Astrocyte (in vitro differentiated cells and primary cell): Measurements from ENCODE around the gene ANGPTL4. TPM values are rescaled to one million over a fixed set of nuclear protein-coding genes. Genes with fewer than 3 reads are reported as not detected.
"Not testable (repeated sequence)": the region's sequence is repeated elsewhere in the genome, so short reads cannot be mapped to it uniquely, and the experiment has no call there.

Source experiments
- DNase-seq: peaks from one replicate; pipeline ENCODE4 v3.0.0-alpha.2; 2010; ENCODE audit warnings: low read depth
- FAIRE-seq: peaks from 2 replicates; lab custom pipeline; 2011; peaks lifted over from hg19 to GRCh38; lab: Jason Lieb, UNC
- H2AFZ ChIP-seq: 2 replicates; pipeline ENCODE4 v1.6.0; 2012; ENCODE audit warnings: low read depth, low read length, inconsistent platforms
- H3K27ac ChIP-seq: 2 replicates; pipeline ENCODE4 v1.5.1; 2011; ENCODE audit warnings: low read depth, low read length, inconsistent platforms
- H3K27me3 ChIP-seq: 2 replicates; pipeline ENCODE4 v1.6.0; 2011; ENCODE audit warnings: low read length, inconsistent platforms; ENCODE audit not compliant: insufficient read depth
- H3K36me3 ChIP-seq: 2 replicates; pipeline ENCODE4 v1.5.1; 2011; ENCODE audit warnings: low read length, inconsistent platforms; ENCODE audit not compliant: insufficient read depth
- H3K4me1 ChIP-seq: 2 replicates; pipeline ENCODE4 v1.5.1; 2011; ENCODE audit warnings: low read length, inconsistent platforms; ENCODE audit not compliant: insufficient read depth
- H3K4me2 ChIP-seq: 2 replicates; pipeline ENCODE4 v1.6.0; 2012; ENCODE audit warnings: low read length, inconsistent platforms
- H3K4me3 ChIP-seq: 2 replicates; pipeline ENCODE4 v1.5.1; 2011; ENCODE audit warnings: low read depth, mild to moderate bottlenecking, low read length, inconsistent platforms; ENCODE audit not compliant: insufficient read depth
- H3K79me2 ChIP-seq: 2 replicates; pipeline ENCODE4 v1.6.0; 2012; ENCODE audit warnings: mild to moderate bottlenecking, low read length, inconsistent platforms; ENCODE audit not compliant: insufficient read depth
- H3K9ac ChIP-seq: 2 replicates; pipeline ENCODE4 v1.6.0; 2012; ENCODE audit warnings: mild to moderate bottlenecking, low read length, inconsistent platforms
- H3K9me3 ChIP-seq: 2 replicates; pipeline ENCODE4 v1.5.1; 2012; ENCODE audit warnings: low read depth, mild to moderate bottlenecking, low read length, inconsistent platforms; ENCODE audit not compliant: insufficient read depth
- H4K20me1 ChIP-seq: 2 replicates; pipeline ENCODE4 v1.6.0; 2012; ENCODE audit warnings: low read length, inconsistent platforms; ENCODE audit not compliant: insufficient read depth
- H3K27ac Mint-ChIP-seq: one replicate; pipeline ENCODE4 v1.8.0; 2021; ENCODE audit warnings: mild to moderate bottlenecking, mixed read lengths; ENCODE audit not compliant: unreplicated experiment
- H3K27me3 Mint-ChIP-seq: one replicate; pipeline ENCODE4 v1.8.0; 2021; ENCODE audit warnings: low read depth, mixed read lengths; ENCODE audit not compliant: unreplicated experiment
- H3K36me3 Mint-ChIP-seq: one replicate; pipeline ENCODE4 v1.8.0; 2021; ENCODE audit warnings: low read depth, mixed read lengths; ENCODE audit not compliant: unreplicated experiment
- H3K4me1 Mint-ChIP-seq: one replicate; pipeline ENCODE4 v1.8.0; 2021; ENCODE audit warnings: low read depth, mixed read lengths; ENCODE audit not compliant: unreplicated experiment
- H3K4me3 Mint-ChIP-seq: one replicate; pipeline ENCODE4 v1.8.0; 2021; ENCODE audit warnings: mild to moderate bottlenecking, moderate library complexity, mixed read lengths; ENCODE audit not compliant: unreplicated experiment
- H3K9me3 Mint-ChIP-seq: one replicate; pipeline ENCODE4 v1.8.0; 2021; ENCODE audit warnings: mild to moderate bottlenecking, mixed read lengths; ENCODE audit not compliant: unreplicated experiment
- CTCF ChIP-seq: IDR thresholded peaks from 2 replicates; pipeline ENCODE4 v1.5.1; 2011; ENCODE audit warnings: low read depth, mild to moderate bottlenecking, inconsistent platforms, low read length, moderate library complexity; ENCODE audit not compliant: insufficient read depth
- EZH2 ChIP-seq: IDR thresholded peaks from 2 replicates; pipeline ENCODE4 v1.6.1; 2012; ENCODE audit warnings: mild to moderate bottlenecking, low read length, inconsistent platforms; ENCODE audit not compliant: insufficient read depth
- total RNA-seq: library from RNA; stranded (reverse); gene quantifications from 2 replicates; pipeline ENCODE4 v1.2.1, GENCODE V29; 2021

Gene ANGPTL4
- total RNA-seq, 1 donor from 2014 or later = 115 TPM

- Mint-ChIP-seq H3K36me3 (peaks cover 3% of the 10 kb centered on the region), H3K27ac (no peak overlapping the region), H3K27me3 (peaks cover 43% of the 10 kb centered on the region), H3K9me3 (no peaks in the 10 kb centered on the region), H3K4me1 (no peaks in the 10 kb centered on the region), H3K4me3 (no peak overlapping the region)
- no peak overlapping the region for H2AFZ ChIP-seq
- H3K27me3 ChIP-seq = peaks cover 34% of the 10 kb centered on the region
- H3K4me2 ChIP-seq = no peak overlapping the region
- no peak overlapping the region for H3K4me3 ChIP-seq
- no peaks in the 10 kb centered on the region for H3K79me2 ChIP-seq
- no peak overlapping the region for H3K9ac ChIP-seq
- H3K36me3 ChIP-seq = no peaks in the 10 kb centered on the region
- no peaks in the 10 kb centered on the region for H3K9me3 ChIP-seq
- no peak for FAIRE-seq
- DNase-seq = no peak
- H4K20me1 ChIP-seq = peaks cover 3% of the 10 kb centered on the region
- no peaks in the 10 kb centered on the region for H3K4me1 ChIP-seq
- H3K27ac ChIP-seq = no peak overlapping the region
- TF ChIP-seq EZH2 (no peak), CTCF (no peak)
Measured at GRCh38 chr19:8337728-8338127, 26.2 kb upstream of the ANGPTL4 start.

- Histone ChIP-seq H3K9me3 (no peaks in the 10 kb centered on the region), H3K4me1 (peaks cover 3% of the 10 kb centered on the region), H3K79me2 (no peaks in the 10 kb centered on the region), H3K27me3 (peaks cover 28% of the 10 kb centered on the region), H3K36me3 (no peaks in the 10 kb centered on the region), H3K4me2 (no peak overlapping the region), H3K4me3 (no peak overlapping the region), H4K20me1 (peaks cover 3% of the 10 kb centered on the region), H3K9ac (no peak overlapping the region), H2AFZ (no peak overlapping the region), H3K27ac (no peak overlapping the region)
- DNase-seq (no peak), FAIRE-seq (no peak)
- H3K4me1 Mint-ChIP-seq = no peaks in the 10 kb centered on the region
- H3K36me3 Mint-ChIP-seq = peaks cover 3% of the 10 kb centered on the region
- H3K4me3 Mint-ChIP-seq = no peak overlapping the region
- no peaks in the 10 kb centered on the region for H3K9me3 Mint-ChIP-seq
- no peak overlapping the region for H3K27ac Mint-ChIP-seq
- peaks cover 48% of the 10 kb centered on the region for H3K27me3 Mint-ChIP-seq
- no peak for TF ChIP-seq EZH2
- no peak for TF ChIP-seq CTCF
Measured at GRCh38 chr19:8338835-8339234, 25.1 kb upstream of the ANGPTL4 start.

- Histone ChIP-seq H2AFZ (no peak overlapping the region), H3K4me2 (no peak overlapping the region), H3K9ac (no peak overlapping the region), H4K20me1 (no peaks in the 10 kb centered on the region), H3K79me2 (no peaks in the 10 kb centered on the region), H3K36me3 (no peaks in the 10 kb centered on the region), H3K9me3 (no peaks in the 10 kb centered on the region), H3K27ac (no peak overlapping the region), H3K4me1 (peaks cover 3% of the 10 kb centered on the region), H3K4me3 (no peak overlapping the region), H3K27me3 (peaks cover 18% of the 10 kb centered on the region)
- Mint-ChIP-seq H3K27me3 (peaks cover 44% of the 10 kb centered on the region), H3K4me3 (no peak overlapping the region), H3K27ac (no peak overlapping the region), H3K36me3 (peaks cover 3% of the 10 kb centered on the region), H3K9me3 (no peaks in the 10 kb centered on the region), H3K4me1 (no peaks in the 10 kb centered on the region)
- FAIRE-seq = no peak
- TF ChIP-seq EZH2 (no peak), CTCF (no peak)
- no peak for DNase-seq
Measured at GRCh38 chr19:8340341-8341096, 23.4 kb upstream of the ANGPTL4 start.

- H3K27me3 Mint-ChIP-seq = peaks cover 37% of the 10 kb centered on the region
- H3K79me2 ChIP-seq, DNase-seq, H3K36me3 Mint-ChIP-seq, H3K4me1 Mint-ChIP-seq, H3K36me3 ChIP-seq, H3K4me2 ChIP-seq, H3K9me3 ChIP-seq, H3K4me1 ChIP-seq, H3K9ac ChIP-seq, H4K20me1 ChIP-seq, H3K4me3 Mint-ChIP-seq, FAIRE-seq, H2AFZ ChIP-seq, H3K4me3 ChIP-seq, H3K9me3 Mint-ChIP-seq, H3K27ac Mint-ChIP-seq, H3K27ac ChIP-seq: not testable (repeated sequence)
- H3K27me3 ChIP-seq = peaks cover 13% of the 10 kb centered on the region
Measured at GRCh38 chr19:8341504-8341903, 22.5 kb upstream of the ANGPTL4 start.
